H1 (cell line): ENCODE results near the gene KCTD2. TPM values are rescaled to one million over a fixed set of nuclear protein-coding genes. Genes with fewer than 3 reads are reported as not detected.
"Not testable (repeated sequence)": the region's sequence is repeated elsewhere in the genome, so short reads cannot be mapped to it uniquely, and the experiment has no call there.

Experiments
- CTCF ChIA-PET: fragments of 300-600 bp; sonication (Branson Sonifier 250); formaldehyde crosslinking; loops from one replicate; lab custom pipeline; 2021; ENCODE audit not compliant: partially characterized antibody; lab: Charles Lee
- POLR2A ChIA-PET: fragments of 300-600 bp; sonication (Branson Sonifier 250); formaldehyde crosslinking; loops from one replicate; lab custom pipeline; 2021; ENCODE audit warnings: inconsistent platforms; ENCODE audit not compliant: partially characterized antibody; lab: Charles Lee
- DNase-seq, 2 experiments: peaks; one replicate each; pipeline versions ENCODE4 v3.0.0 to v3.0.0-alpha.2; 2010 to 2022; ENCODE audit warnings: low spot score in 2 of 2, low read depth in 1 of 2, mixed read lengths in 1 of 2
- FAIRE-seq: peaks from 2 replicates; lab custom pipeline; 2011; peaks lifted over from hg19 to GRCh38; lab: Jason Lieb, UNC
- H2AFZ ChIP-seq: 2 replicates; pipeline ENCODE4 v1.8.1; 2012; ENCODE audit warnings: low read length, inconsistent platforms
- H2AK5ac ChIP-seq: 2 replicates; pipeline ENCODE4 v1.6.1; 2013; ENCODE audit warnings: low read depth, low read length
- H2BK120ac ChIP-seq: replicated peaks from 2 replicates; pipeline ENCODE3; 2013; ENCODE audit warnings: low read depth, low read length, inconsistent platforms
- H2BK12ac ChIP-seq: 2 replicates; pipeline ENCODE4 v1.6.1; 2013; ENCODE audit warnings: low read depth, low read length
- H2BK15ac ChIP-seq: 2 replicates; pipeline ENCODE4 v1.6.1; 2013; ENCODE audit warnings: low read length
- H2BK20ac ChIP-seq: 2 replicates; pipeline ENCODE4 v1.6.1; 2013; ENCODE audit warnings: low read length
- H2BK5ac ChIP-seq: 2 replicates; pipeline ENCODE4 v1.6.1; 2013; ENCODE audit warnings: low read depth, low read length
- H3K14ac ChIP-seq: 2 replicates; pipeline ENCODE4 v1.6.1; 2013; ENCODE audit warnings: inconsistent platforms; ENCODE audit not compliant: insufficient read length
- H3K18ac ChIP-seq: 2 replicates; pipeline ENCODE4 v1.6.1; 2013; ENCODE audit warnings: low read length; ENCODE audit errors: extremely low read depth
- H3K23ac ChIP-seq: 2 replicates; pipeline ENCODE4 v1.6.1; 2013; ENCODE audit warnings: inconsistent platforms; ENCODE audit not compliant: insufficient read length
- H3K23me2 ChIP-seq: 2 replicates; pipeline ENCODE4 v1.6.1; 2013; ENCODE audit warnings: low read depth, low read length
- H3K27ac ChIP-seq: 2 replicates; pipeline ENCODE4 v1.6.1; 2011; ENCODE audit warnings: low read depth, low read length, inconsistent platforms
- H3K27me3 ChIP-seq, 4 experiments: replicated peaks in 1 of 4; 1 replicate in 1 of 4; 2 replicates in 3 of 4; pipeline versions ENCODE4 v1.6.1 to v1.8.1; 2011 to 2013; ENCODE audit warnings: low read length in 3 of 4, mild to moderate bottlenecking in 3 of 4, inconsistent platforms in 2 of 4, mixed read lengths in 2 of 4, moderate library complexity in 1 of 4; ENCODE audit not compliant: control insufficient read depth in 3 of 4, insufficient read depth in 3 of 4; ENCODE audit errors: extremely low read depth in 1 of 4
- H3K36me3 ChIP-seq, 4 experiments: 2 replicates each; pipeline versions ENCODE4 v1.6.1 to v1.8.1; 2011 to 2013; ENCODE audit warnings: mild to moderate bottlenecking in 4 of 4, low read length in 3 of 4, moderate library complexity in 2 of 4, control low read depth in 1 of 4, inconsistent platforms in 1 of 4; ENCODE audit not compliant: insufficient read depth in 4 of 4, control insufficient read depth in 2 of 4
- H3K4ac ChIP-seq: replicated peaks from 2 replicates; pipeline ENCODE3; 2013; ENCODE audit warnings: low read length, low read depth, mixed read lengths, inconsistent platforms; ENCODE audit not compliant: insufficient read length
- H3K4me1 ChIP-seq, 4 experiments: replicated peaks in 1 of 4; 1 replicate in 1 of 4; 2 replicates in 3 of 4; pipeline versions ENCODE4 v1.6.1 to v1.8.1; 2011 to 2013; ENCODE audit warnings: low read length in 3 of 4, inconsistent platforms in 2 of 4, mixed read lengths in 1 of 4; ENCODE audit not compliant: insufficient read depth in 4 of 4, control insufficient read depth in 3 of 4
- H3K4me2 ChIP-seq, 2 experiments: 2 replicates each; pipeline versions ENCODE4 v1.6.1 to v1.8.1; 2011 to 2013; ENCODE audit warnings: low read depth in 2 of 2, low read length in 2 of 2, control low read depth in 1 of 2, inconsistent platforms in 1 of 2, mild to moderate bottlenecking in 1 of 2; ENCODE audit not compliant: insufficient read depth in 1 of 2
- H3K4me3 ChIP-seq, 4 experiments: fragments of 200-600, 300-600 bp in 1 of 4; sonication (generic), shearing (Covaris generic), sonication (Bioruptor Twin) in 1 of 4; 2 replicates each; pipeline versions ENCODE4 v1.5.1 to v1.8.1; 2011 to 2016; ENCODE audit warnings: low read length in 4 of 4, low read depth in 3 of 4, control low read depth in 2 of 4, inconsistent platforms in 2 of 4, mild to moderate bottlenecking in 2 of 4, mixed read lengths in 1 of 4, moderate library complexity in 1 of 4; ENCODE audit not compliant: insufficient read depth in 2 of 4; ENCODE audit errors: extremely low read depth in 1 of 4
- H3K56ac ChIP-seq: replicated peaks from 2 replicates; pipeline ENCODE3; 2013; ENCODE audit warnings: low read depth, mild to moderate bottlenecking, mixed read lengths, low read length, inconsistent platforms; ENCODE audit not compliant: insufficient read length
- H3K79me1 ChIP-seq: 2 replicates; pipeline ENCODE4 v1.6.1; 2013; ENCODE audit warnings: low read depth, low read length, control low read depth
- H3K79me2 ChIP-seq, 2 experiments: 2 replicates each; pipeline versions ENCODE4 v1.6.1 to v1.8.1; 2012 to 2013; ENCODE audit warnings: low read length in 2 of 2, mild to moderate bottlenecking in 2 of 2, inconsistent platforms in 1 of 2; ENCODE audit not compliant: insufficient read depth in 2 of 2, control insufficient read depth in 1 of 2
- H3K9ac ChIP-seq, 4 experiments: replicated peaks in 1 of 4; 1 replicate in 1 of 4; 2 replicates in 3 of 4; pipeline versions ENCODE4 v1.6.1 to v1.8.1; 2011 to 2013; ENCODE audit warnings: low read depth in 3 of 4, low read length in 3 of 4, control low read depth in 2 of 4, mild to moderate bottlenecking in 2 of 4, moderate library complexity in 2 of 4, inconsistent platforms in 1 of 4; ENCODE audit errors: extremely low read depth in 1 of 4
- H3K9me3 ChIP-seq, 2 experiments: 2 replicates each; pipeline versions ENCODE4 v1.6.1 to v1.8.1; 2012 to 2013; ENCODE audit warnings: mild to moderate bottlenecking in 2 of 2, moderate library complexity in 2 of 2, control low read depth in 1 of 2, inconsistent platforms in 1 of 2, low read depth in 1 of 2, low read length in 1 of 2, mixed read lengths in 1 of 2; ENCODE audit not compliant: insufficient read depth in 2 of 2
- H4K20me1 ChIP-seq, 2 experiments: replicated peaks in 1 of 2; 2 replicates each; pipeline versions ENCODE3 to v1.8.1; 2011 to 2013; ENCODE audit warnings: inconsistent platforms in 2 of 2, low read length in 2 of 2, mild to moderate bottlenecking in 1 of 2; ENCODE audit not compliant: insufficient read depth in 2 of 2, control insufficient read depth in 1 of 2
- H4K5ac ChIP-seq: 2 replicates; pipeline ENCODE4 v1.6.1; 2013; ENCODE audit warnings: low read length, low read depth, mixed read lengths, inconsistent platforms; ENCODE audit not compliant: insufficient read length
- H4K8ac ChIP-seq: 2 replicates; pipeline ENCODE4 v1.8.0; 2013; ENCODE audit warnings: mild to moderate bottlenecking, moderate library complexity, low read length, inconsistent platforms; ENCODE audit not compliant: insufficient read depth; ENCODE audit errors: extremely low read depth
- H4K91ac ChIP-seq: replicated peaks from 2 replicates; pipeline ENCODE3; 2013; ENCODE audit warnings: low read length, mixed read lengths, inconsistent platforms; ENCODE audit not compliant: insufficient read length
- ATF2 ChIP-seq: IDR thresholded peaks from 2 replicates; pipeline ENCODE4 v1.6.1; 2012; ENCODE audit warnings: low read length, inconsistent platforms
- BACH1 ChIP-seq: IDR thresholded peaks from 2 replicates; pipeline ENCODE4 v1.6.1; 2012; ENCODE audit warnings: low read length, improper control_type of control experiment
- HDAC2 ChIP-seq, 2 experiments: fragments of 300-600 bp in 1 of 2; sonication (generic) in 1 of 2; IDR thresholded peaks; 2 replicates each; pipeline ENCODE4 v1.6.1; 2011 to 2012; ENCODE audit warnings: low read depth in 2 of 2, low read length in 2 of 2, mild to moderate bottlenecking in 2 of 2, moderate library complexity in 2 of 2, borderline replicate concordance in 1 of 2, inconsistent platforms in 1 of 2
- TAF1 ChIP-seq: IDR thresholded peaks from 2 replicates; pipeline ENCODE4 v1.6.1; 2011; ENCODE audit warnings: mild to moderate bottlenecking, low read depth, low read length
- TBP ChIP-seq: IDR thresholded peaks from 2 replicates; pipeline ENCODE4 v1.6.1; 2011; ENCODE audit warnings: low read depth, low read length, improper control_type of control experiment
- WGBS, 2 experiments: shearing (Covaris generic) in 1 of 2; methylation state at CpG; one replicate each; pipeline versions ENCODE4 v1.1.6 to v1.1.7; 2013 to 2015; ENCODE audit warnings: low lambda C conversion rate in 2 of 2, mixed read lengths in 2 of 2, inconsistent platforms in 1 of 2, low coverage in 1 of 2, missing lambda C conversion rate in 1 of 2; ENCODE audit not compliant: insufficient replicate concordance in 2 of 2, insufficient coverage in 1 of 2, insufficient read length in 1 of 2; ENCODE audit errors: extremely low coverage in 1 of 2, missing lambda C conversion rate in 1 of 2; 5-methylcytosine and 5-hydroxymethylcytosine counted together
- polyA plus RNA-seq, 7 experiments: library from polyadenylated mRNA; depleted of rRNA in 3 of 7; stranded (reverse) in 5 of 7; unstranded in 2 of 7; fragments of >200 nt in 5 of 7; fragments of 200-250 nt in 2 of 7; gene quantifications; 1 replicate in 5 of 7; 2 replicates in 1 of 7; 4 replicates in 1 of 7; pipeline versions ENCODE4 v1.2.1 to v1.2.3, GENCODE V29; 2011 to 2013; ENCODE audit warnings: missing spikeins in 2 of 7, mixed read lengths in 2 of 7
- total RNA-seq: library from RNA; stranded (reverse); fragmentation: NEBNext Ultra II Directional; extraction: Animal tissue kit (Norgen Biotek cat#: 25700); gene quantifications from 2 replicates; pipeline ENCODE4 v1.2.1, GENCODE V29; 2021

The KCTD2 gene
- total and polyA plus RNA-seq, 2 of the 8 experiments (the other 6 are each of a cell fraction or from before 2014, with no cell fraction given) = 33.7 to 36.8 TPM

GRCh38 chr17:75005291-75005690 lies 41.7 kb upstream of the KCTD2 start (continued):
- TF ChIP-seq ATF2 = no peak
- no peak for TF ChIP-seq HDAC2 (IDR thresholded peaks at IDR 0.05; ENCODE audit: borderline replicate concordance in 1 of 2, low read depth in 2 of 2, low read length in 2 of 2)
- no peak for TF ChIP-seq BACH1
- no peak for TF ChIP-seq TAF1
- no peak for TF ChIP-seq TBP

GRCh38 chr17:75006084-75006483 lies 40.9 kb upstream of the KCTD2 start:
- not testable (repeated sequence) for H3K79me2 ChIP-seq, H3K4me3 ChIP-seq, H2BK15ac ChIP-seq, H3K23me2 ChIP-seq, H2BK12ac ChIP-seq, H3K4ac ChIP-seq, H4K91ac ChIP-seq, H2BK20ac ChIP-seq, H4K8ac ChIP-seq, H3K14ac ChIP-seq, H4K5ac ChIP-seq, H4K20me1 ChIP-seq, H2BK120ac ChIP-seq, H2AK5ac ChIP-seq, H3K18ac ChIP-seq, H3K9ac ChIP-seq, H2BK5ac ChIP-seq, DNase-seq, H3K4me2 ChIP-seq, H3K56ac ChIP-seq, H3K4me1 ChIP-seq, FAIRE-seq, H3K9me3 ChIP-seq, H3K79me1 ChIP-seq, H3K27ac ChIP-seq, H3K27me3 ChIP-seq, H3K23ac ChIP-seq, H2AFZ ChIP-seq
- WGBS, 2 experiments = 96% methylated on average over 6 of the region's 6 CpGs; no CpG with 5 or more reads in 1 of the 2 experiments
- peaks cover 4 to 28% (median 18%) of the 10 kb centered on the region in 4 experiments; a peak in 5 of 8 replicates for H3K36me3 ChIP-seq
- CTCF ChIA-PET = interaction anchor here (0.9 to 20.3 kb wide), 7 partner anchors 11 to 44 kb away, joined by 3 to 345 read pairs (median 6); partner anchors contain the start of gene CDR2L
- POLR2A ChIA-PET = interaction anchor here (1.1 kb wide), 1 partner anchor 11 kb away, joined by 3 read pairs; no protein-coding TSS in a partner anchor
